HEK293 (cell line): ENCODE results near the gene CYB5R3.

Experiments
- CTCF ChIA-PET: fragments of 350-600 bp; formaldehyde crosslinking; extraction: SDS; loops from one replicate; lab custom pipeline; 2021; ENCODE audit warnings: antibody characterized with exemption; lab: Yijun Ruan, JAX
- POLR2A ChIA-PET: fragments of 300-600 bp; formaldehyde crosslinking; extraction: SDS; loops from one replicate; lab custom pipeline; 2020; ENCODE audit warnings: antibody characterized with exemption, inconsistent platforms; lab: Yijun Ruan, JAX
- H3K27ac ChIP-seq: fragments of 200-500 bp; sonication (Bioruptor generic); 2 replicates; pipeline ENCODE4 v1.5.1; 2014; ENCODE audit warnings: low read depth, low read length, control low read depth, inconsistent platforms; ENCODE audit errors: extremely low read depth
- H3K36me3 ChIP-seq, 2 experiments: fragments of 200-500 bp in 1 of 2; sonication (Bioruptor generic) in 1 of 2; 1 replicate in 1 of 2; 2 replicates in 1 of 2; pipeline ENCODE4 v1.5.1; 2014 to 2017; ENCODE audit warnings: inconsistent platforms in 2 of 2, low read length in 2 of 2; ENCODE audit not compliant: control insufficient read depth in 2 of 2, insufficient read depth in 1 of 2
- H3K4me1 ChIP-seq: fragments of 200-500 bp; sonication (Bioruptor generic); 2 replicates; pipeline ENCODE4 v1.5.1; 2014; ENCODE audit warnings: mild to moderate bottlenecking, low read length, inconsistent platforms; ENCODE audit not compliant: control insufficient read depth, insufficient read depth
- H3K4me3 ChIP-seq: 2 replicates; pipeline ENCODE4 v1.5.1; 2011; ENCODE audit warnings: low read depth, mild to moderate bottlenecking, control low read depth, low read length, moderate library complexity
- H3K9me3 ChIP-seq: fragments of 200-500 bp; sonication (Bioruptor generic); 2 replicates; pipeline ENCODE4 v1.5.1; 2014; ENCODE audit warnings: low read depth, low read length, inconsistent platforms; ENCODE audit not compliant: control insufficient read depth, insufficient read depth
- EGR2 ChIP-seq: fragments of 450-650 bp; formaldehyde crosslinking; IDR thresholded peaks from 2 replicates; pipeline ENCODE4 v1.5.1; 2016; ENCODE audit warnings: low read depth, missing biosample characterization, missing genetic modification characterization
- GLIS1 ChIP-seq: fragments of 450-650 bp; formaldehyde crosslinking; IDR thresholded peaks from 2 replicates; pipeline ENCODE4 v1.5.1; 2016; ENCODE audit warnings: missing biosample characterization, missing genetic modification characterization
- GLIS2 ChIP-seq: fragments of 450-650 bp; formaldehyde crosslinking; IDR thresholded peaks from 2 replicates; pipeline ENCODE4 v1.5.1; 2016; ENCODE audit warnings: missing biosample characterization, missing genetic modification characterization
- KLF1 ChIP-seq: fragments of 450-650 bp; formaldehyde crosslinking; IDR thresholded peaks from 2 replicates; pipeline ENCODE4 v1.5.1; 2016; ENCODE audit warnings: missing biosample characterization, missing genetic modification characterization
- KLF10 ChIP-seq: fragments of 450-650 bp; IDR thresholded peaks from 2 replicates; pipeline ENCODE4 v1.5.1; 2018; ENCODE audit warnings: missing biosample characterization, mild to moderate bottlenecking, missing genetic modification characterization
- SP2 ChIP-seq: fragments of 450-650 bp; formaldehyde crosslinking; IDR thresholded peaks from 2 replicates; pipeline ENCODE4 v1.5.1; 2016; ENCODE audit warnings: missing biosample characterization, missing genetic modification characterization
- ZBTB10 ChIP-seq: fragments of 450-650 bp; formaldehyde crosslinking; IDR thresholded peaks from 2 replicates; pipeline ENCODE4 v1.5.1; 2016; ENCODE audit warnings: missing biosample characterization, missing genetic modification characterization
- ZBTB17 ChIP-seq: fragments of 450-650 bp; formaldehyde crosslinking; IDR thresholded peaks from 2 replicates; pipeline ENCODE4 v1.5.1; 2016; ENCODE audit warnings: missing biosample characterization, missing genetic modification characterization
- ZNF148 ChIP-seq: fragments of 450-650 bp; formaldehyde crosslinking; IDR thresholded peaks from 2 replicates; pipeline ENCODE4 v1.5.0; 2017; ENCODE audit warnings: missing biosample characterization, missing genetic modification characterization, borderline replicate concordance
- ZNF155 ChIP-seq: fragments of 450-650 bp; formaldehyde crosslinking; IDR thresholded peaks from 2 replicates; pipeline ENCODE4 v1.5.1; 2016; ENCODE audit warnings: missing biosample characterization, missing genetic modification characterization
- ZNF18 ChIP-seq: fragments of 450-650 bp; formaldehyde crosslinking; IDR thresholded peaks from 2 replicates; pipeline ENCODE4 v1.5.1; 2016; ENCODE audit warnings: missing biosample characterization, missing genetic modification characterization
- ZNF354C ChIP-seq: fragments of 450-650 bp; formaldehyde crosslinking; IDR thresholded peaks from 2 replicates; pipeline ENCODE4 v1.5.1; 2016; ENCODE audit warnings: missing biosample characterization, missing genetic modification characterization, low read depth, borderline replicate concordance
- ZNF777 ChIP-seq: fragments of 450-650 bp; formaldehyde crosslinking; IDR thresholded peaks from 2 replicates; pipeline ENCODE4 v1.5.1; 2017; ENCODE audit warnings: missing biosample characterization, missing genetic modification characterization, borderline replicate concordance
- ZXDB ChIP-seq: fragments of 450-650 bp; formaldehyde crosslinking; IDR thresholded peaks from 2 replicates; pipeline ENCODE4 v1.5.1; 2016; ENCODE audit warnings: missing biosample characterization, missing genetic modification characterization
- TF ChIP-seq, protein P1 (sequence below): fragments of 450-650 bp; formaldehyde crosslinking; IDR thresholded peaks from 2 replicates; pipeline ENCODE4 v1.5.1; 2016; ENCODE audit warnings: missing biosample characterization, missing genetic modification characterization, borderline replicate concordance
- TF ChIP-seq, protein P2 (sequence below): fragments of 450-650 bp; formaldehyde crosslinking; IDR thresholded peaks from 2 replicates; pipeline ENCODE4; 2016; ENCODE audit warnings: missing biosample characterization, missing genetic modification characterization
- TF ChIP-seq, protein P3 (sequence below): fragments of 450-650 bp; formaldehyde crosslinking; IDR thresholded peaks from 2 replicates; pipeline ENCODE4 v1.5.1; 2017; ENCODE audit warnings: missing biosample characterization, mild to moderate bottlenecking, missing genetic modification characterization, moderate library complexity
- TF ChIP-seq, protein P4 (sequence below): fragments of 450-650 bp; formaldehyde crosslinking; IDR thresholded peaks from 2 replicates; pipeline ENCODE4 v1.5.1; 2016; ENCODE audit warnings: missing biosample characterization, missing genetic modification characterization

CYB5R3 gene

GRCh38 chr22:42648368-42649245, 585 bp downstream of the CYB5R3 start:
- Histone ChIP-seq H3K4me1 (peaks cover 22% of the 10 kb centered on the region), H3K9me3 (no peaks in the 10 kb centered on the region), H3K4me3 (peak overlapping the region; percentile 72), H3K36me3 (no peaks in the 10 kb centered on the region), H3K27ac (peak overlapping the region; percentile 52)
- ChIA-PET POLR2A (interaction anchor here (1.0 to 1.9 kb wide), 4 partner anchors 27 to 539 kb away, joined by 4 to 18 read pairs (median 6); partner anchors contain the start of genes POLDIP3 and TTLL12), CTCF (interaction anchor here (1.6 to 3.1 kb wide), 3 partner anchors 27 to 219 kb away, joined by 6 to 18 read pairs (median 7); no protein-coding TSS in a partner anchor)
- TF ChIP-seq GLIS2 (tag by site-specific recombination) = peak; percentile 91; the same call in 1 of the 2 replicates
- no peak for TF ChIP-seq ZNF354C (tag by site-specific recombination)
- peak; percentile 99 for TF ChIP-seq ZNF18 (tag by site-specific recombination)
- peak; percentile 95 for TF ChIP-seq EGR2 (tag by site-specific recombination)
- TF ChIP-seq, protein P1, sequence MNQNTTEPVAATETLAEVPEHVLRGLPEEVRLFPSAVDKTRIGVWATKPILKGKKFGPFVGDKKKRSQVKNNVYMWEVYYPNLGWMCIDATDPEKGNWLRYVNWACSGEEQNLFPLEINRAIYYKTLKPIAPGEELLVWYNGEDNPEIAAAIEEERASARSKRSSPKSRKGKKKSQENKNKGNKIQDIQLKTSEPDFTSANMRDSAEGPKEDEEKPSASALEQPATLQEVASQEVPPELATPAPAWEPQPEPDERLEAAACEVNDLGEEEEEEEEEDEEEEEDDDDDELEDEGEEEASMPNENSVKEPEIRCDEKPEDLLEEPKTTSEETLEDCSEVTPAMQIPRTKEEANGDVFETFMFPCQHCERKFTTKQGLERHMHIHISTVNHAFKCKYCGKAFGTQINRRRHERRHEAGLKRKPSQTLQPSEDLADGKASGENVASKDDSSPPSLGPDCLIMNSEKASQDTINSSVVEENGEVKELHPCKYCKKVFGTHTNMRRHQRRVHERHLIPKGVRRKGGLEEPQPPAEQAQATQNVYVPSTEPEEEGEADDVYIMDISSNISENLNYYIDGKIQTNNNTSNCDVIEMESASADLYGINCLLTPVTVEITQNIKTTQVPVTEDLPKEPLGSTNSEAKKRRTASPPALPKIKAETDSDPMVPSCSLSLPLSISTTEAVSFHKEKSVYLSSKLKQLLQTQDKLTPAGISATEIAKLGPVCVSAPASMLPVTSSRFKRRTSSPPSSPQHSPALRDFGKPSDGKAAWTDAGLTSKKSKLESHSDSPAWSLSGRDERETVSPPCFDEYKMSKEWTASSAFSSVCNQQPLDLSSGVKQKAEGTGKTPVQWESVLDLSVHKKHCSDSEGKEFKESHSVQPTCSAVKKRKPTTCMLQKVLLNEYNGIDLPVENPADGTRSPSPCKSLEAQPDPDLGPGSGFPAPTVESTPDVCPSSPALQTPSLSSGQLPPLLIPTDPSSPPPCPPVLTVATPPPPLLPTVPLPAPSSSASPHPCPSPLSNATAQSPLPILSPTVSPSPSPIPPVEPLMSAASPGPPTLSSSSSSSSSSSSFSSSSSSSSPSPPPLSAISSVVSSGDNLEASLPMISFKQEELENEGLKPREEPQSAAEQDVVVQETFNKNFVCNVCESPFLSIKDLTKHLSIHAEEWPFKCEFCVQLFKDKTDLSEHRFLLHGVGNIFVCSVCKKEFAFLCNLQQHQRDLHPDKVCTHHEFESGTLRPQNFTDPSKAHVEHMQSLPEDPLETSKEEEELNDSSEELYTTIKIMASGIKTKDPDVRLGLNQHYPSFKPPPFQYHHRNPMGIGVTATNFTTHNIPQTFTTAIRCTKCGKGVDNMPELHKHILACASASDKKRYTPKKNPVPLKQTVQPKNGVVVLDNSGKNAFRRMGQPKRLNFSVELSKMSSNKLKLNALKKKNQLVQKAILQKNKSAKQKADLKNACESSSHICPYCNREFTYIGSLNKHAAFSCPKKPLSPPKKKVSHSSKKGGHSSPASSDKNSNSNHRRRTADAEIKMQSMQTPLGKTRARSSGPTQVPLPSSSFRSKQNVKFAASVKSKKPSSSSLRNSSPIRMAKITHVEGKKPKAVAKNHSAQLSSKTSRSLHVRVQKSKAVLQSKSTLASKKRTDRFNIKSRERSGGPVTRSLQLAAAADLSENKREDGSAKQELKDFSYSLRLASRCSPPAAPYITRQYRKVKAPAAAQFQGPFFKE (tag by site-specific recombination) = no peak
- peak; percentile 58 for TF ChIP-seq GLIS1
- TF ChIP-seq ZNF777 (tag by site-specific recombination) = peak; percentile 73
- peak; percentile 99 for TF ChIP-seq KLF1
- TF ChIP-seq, protein P2, sequence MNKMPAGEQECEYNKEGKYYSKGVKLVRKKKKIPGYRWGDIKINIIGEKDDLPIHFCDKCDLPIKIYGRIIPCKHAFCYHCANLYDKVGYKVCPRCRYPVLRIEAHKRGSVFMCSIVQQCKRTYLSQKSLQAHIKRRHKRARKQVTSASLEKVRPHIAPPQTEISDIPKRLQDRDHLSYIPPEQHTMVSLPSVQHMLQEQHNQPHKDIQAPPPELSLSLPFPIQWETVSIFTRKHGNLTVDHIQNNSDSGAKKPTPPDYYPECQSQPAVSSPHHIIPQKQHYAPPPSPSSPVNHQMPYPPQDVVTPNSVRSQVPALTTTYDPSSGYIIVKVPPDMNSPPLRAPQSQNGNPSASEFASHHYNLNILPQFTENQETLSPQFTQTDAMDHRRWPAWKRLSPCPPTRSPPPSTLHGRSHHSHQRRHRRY (tag by site-specific recombination) = peak; percentile 86; the same call in 1 of the 2 replicates
- TF ChIP-seq ZXDB (tag by site-specific recombination) = peak; percentile 57
- TF ChIP-seq ZNF148 (tag by site-specific recombination) = peak; percentile 10; the same call in 1 of the 2 replicates
- TF ChIP-seq ZBTB17 (tag by site-specific recombination) = peak; percentile 43; the same call in 1 of the 2 replicates
- no peak for TF ChIP-seq ZNF155 (tag by site-specific recombination)
- peak; percentile 55 for TF ChIP-seq SP2 (tag by site-specific recombination)
- TF ChIP-seq, protein P3, sequence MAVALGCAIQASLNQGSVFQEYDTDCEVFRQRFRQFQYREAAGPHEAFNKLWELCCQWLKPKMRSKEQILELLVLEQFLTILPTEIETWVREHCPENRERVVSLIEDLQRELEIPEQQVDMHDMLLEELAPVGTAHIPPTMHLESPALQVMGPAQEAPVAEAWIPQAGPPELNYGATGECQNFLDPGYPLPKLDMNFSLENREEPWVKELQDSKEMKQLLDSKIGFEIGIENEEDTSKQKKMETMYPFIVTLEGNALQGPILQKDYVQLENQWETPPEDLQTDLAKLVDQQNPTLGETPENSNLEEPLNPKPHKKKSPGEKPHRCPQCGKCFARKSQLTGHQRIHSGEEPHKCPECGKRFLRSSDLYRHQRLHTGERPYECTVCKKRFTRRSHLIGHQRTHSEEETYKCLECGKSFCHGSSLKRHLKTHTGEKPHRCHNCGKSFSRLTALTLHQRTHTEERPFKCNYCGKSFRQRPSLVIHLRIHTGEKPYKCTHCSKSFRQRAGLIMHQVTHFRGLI (tag by site-specific recombination) = peak; percentile 70
- peak; percentile 82 for TF ChIP-seq ZBTB10 (tag by site-specific recombination)
- TF ChIP-seq, protein P4, sequence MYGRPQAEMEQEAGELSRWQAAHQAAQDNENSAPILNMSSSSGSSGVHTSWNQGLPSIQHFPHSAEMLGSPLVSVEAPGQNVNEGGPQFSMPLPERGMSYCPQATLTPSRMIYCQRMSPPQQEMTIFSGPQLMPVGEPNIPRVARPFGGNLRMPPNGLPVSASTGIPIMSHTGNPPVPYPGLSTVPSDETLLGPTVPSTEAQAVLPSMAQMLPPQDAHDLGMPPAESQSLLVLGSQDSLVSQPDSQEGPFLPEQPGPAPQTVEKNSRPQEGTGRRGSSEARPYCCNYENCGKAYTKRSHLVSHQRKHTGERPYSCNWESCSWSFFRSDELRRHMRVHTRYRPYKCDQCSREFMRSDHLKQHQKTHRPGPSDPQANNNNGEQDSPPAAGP (tag by site-specific recombination) = peak; percentile 99
- no peak for TF ChIP-seq KLF10
